Measurements from ENCODE around the gene SARNP.

The SARNP gene

DNA sequence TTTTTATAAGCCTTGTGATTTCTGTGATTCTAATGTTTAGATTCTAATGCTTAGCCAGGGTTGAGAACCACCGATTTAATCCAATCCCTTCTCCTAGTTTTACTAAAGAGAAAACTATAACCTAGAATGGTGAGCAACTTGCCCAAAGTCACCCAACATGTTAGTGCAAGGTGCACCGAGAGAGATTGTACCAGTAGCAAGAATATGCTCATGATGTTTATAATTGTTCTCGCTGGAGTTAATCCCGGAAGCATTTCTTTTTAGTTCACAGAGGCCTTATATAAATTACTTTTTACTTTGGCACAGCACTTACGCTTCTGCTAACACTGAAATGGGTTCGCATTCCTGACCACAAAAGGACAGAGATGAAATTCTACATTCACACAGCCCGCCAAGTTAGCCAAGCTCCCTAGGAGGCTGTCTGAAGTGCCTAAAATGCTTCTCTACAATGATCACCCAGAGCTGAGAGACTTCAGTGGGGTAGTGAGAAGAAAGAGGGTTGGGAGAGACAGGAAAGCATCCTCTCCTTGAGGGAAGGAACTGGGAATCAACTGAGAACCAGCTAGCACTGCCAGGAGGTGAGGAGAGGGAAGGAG is 102.3 kb downstream of the SARNP start:
- TF ChIP-seq, protein P1, sequence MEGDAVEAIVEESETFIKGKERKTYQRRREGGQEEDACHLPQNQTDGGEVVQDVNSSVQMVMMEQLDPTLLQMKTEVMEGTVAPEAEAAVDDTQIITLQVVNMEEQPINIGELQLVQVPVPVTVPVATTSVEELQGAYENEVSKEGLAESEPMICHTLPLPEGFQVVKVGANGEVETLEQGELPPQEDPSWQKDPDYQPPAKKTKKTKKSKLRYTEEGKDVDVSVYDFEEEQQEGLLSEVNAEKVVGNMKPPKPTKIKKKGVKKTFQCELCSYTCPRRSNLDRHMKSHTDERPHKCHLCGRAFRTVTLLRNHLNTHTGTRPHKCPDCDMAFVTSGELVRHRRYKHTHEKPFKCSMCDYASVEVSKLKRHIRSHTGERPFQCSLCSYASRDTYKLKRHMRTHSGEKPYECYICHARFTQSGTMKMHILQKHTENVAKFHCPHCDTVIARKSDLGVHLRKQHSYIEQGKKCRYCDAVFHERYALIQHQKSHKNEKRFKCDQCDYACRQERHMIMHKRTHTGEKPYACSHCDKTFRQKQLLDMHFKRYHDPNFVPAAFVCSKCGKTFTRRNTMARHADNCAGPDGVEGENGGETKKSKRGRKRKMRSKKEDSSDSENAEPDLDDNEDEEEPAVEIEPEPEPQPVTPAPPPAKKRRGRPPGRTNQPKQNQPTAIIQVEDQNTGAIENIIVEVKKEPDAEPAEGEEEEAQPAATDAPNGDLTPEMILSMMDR (IDR thresholded peaks at IDR 0.05), result no peak
- H3K4me3 ChIP-seq, result peak overlapping the region; percentile 83
- DNase-seq (ENCODE audit: low spot score), result no peak
- H3K27ac ChIP-seq, result peak overlapping the region; percentile 73 to 96

DNA sequence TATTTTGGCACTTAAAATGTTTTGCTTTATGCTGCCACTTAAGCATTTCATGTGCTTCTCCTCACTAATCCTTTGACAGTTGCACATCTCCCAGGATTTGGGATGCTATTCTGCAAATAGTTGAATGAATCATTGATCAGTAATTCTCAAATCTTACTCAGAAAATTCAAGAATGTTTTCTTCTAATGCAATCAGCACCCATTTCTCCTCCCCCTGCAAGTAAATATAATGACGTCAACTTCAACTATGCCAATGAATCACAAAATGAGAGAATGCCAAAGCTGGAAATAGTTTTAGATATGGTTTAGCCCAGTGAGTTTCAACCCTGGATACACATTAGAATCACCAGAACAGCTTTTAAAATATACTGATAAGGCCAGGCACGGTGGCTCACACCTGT is 103.8 kb downstream of the SARNP start:
- TF ChIP-seq, protein P1 (IDR thresholded peaks at IDR 0.05), result no peak
- Histone ChIP-seq H3K4me3 (no peak overlapping the region), H3K27ac (peak overlapping the region; percentile 76 to 92)
- no peak for DNase-seq (ENCODE audit: low spot score)

DNA sequence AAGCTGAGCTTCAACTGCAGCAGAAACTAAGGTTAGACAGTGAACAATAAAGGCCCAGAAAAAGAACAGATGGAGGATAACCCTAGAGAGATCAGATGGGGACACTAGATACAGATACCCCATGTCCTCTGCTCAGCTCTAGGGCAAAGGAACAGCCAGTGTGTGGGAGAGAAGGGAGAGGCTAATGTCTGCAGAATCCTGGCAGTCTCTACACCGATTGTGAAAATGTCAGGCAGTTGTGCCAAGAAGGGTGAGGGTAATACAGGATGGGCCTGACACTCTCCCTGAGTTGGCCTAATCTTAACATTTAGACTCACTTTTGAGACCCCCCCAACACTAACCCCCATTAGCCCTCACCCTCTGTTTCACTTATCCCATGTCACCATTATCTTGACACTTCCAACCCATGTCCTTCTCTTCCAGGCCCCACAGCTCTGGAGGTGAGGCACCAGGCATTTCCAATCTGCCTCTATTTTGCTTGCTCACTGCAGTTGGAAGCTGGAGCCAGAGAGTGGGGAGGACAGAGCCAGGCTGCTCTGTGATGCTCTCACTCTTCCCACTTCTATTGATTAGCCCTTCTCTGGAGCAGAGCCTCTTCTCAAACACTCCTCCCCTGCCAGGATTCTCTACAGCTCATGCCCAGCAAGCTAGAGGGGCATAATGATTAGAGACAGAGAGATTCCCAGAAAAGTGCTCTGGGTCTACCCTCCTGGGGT is 104.7 kb downstream of the SARNP start:
- peak overlapping the region; percentile 52 for H3K4me3 ChIP-seq
- DNase-seq (ENCODE audit: low spot score), result no peak
- peak overlapping the region; percentile 76 to 92 for H3K27ac ChIP-seq
- TF ChIP-seq, protein P1 (IDR thresholded peaks at IDR 0.05), result no peak

DNA sequence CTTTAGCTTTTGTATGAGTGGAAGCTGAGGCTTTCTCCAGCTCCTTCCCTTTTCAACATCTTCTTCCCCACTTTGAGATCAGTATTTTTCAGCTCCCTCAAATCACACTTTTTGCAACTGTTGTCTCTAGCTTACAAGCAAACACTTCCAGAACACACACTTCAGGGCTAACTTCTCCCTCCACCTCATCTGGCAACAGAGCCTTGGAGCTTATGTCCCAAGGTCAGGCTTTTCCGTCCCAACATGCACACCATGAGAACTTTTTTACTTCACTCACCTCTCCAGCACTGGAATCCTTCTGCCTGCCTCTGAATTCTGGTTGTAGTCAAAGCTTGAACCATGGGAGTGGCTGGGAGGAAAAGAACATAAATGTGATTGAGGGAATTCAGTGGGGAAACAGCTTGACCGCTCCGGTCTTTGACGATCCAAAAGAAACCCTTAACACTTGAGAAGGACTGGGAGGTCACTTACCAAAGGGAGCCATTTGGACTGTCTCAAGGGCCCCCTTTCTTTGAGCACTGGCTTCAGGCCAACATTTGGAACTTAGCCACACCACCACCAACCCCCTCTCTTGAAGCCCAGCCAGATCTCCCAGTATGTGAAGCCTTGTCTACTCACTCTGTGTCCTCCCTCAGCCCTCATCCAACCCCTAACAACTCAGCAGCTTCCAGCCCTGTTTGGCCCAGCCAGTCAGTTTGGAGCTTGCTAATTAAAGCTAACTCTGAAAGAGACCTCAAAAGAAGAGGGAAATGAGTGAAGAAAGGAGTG is 105.6 kb downstream of the SARNP start:
- H3K27ac ChIP-seq, result peak overlapping the region; percentile 76 to 92
- DNase-seq (ENCODE audit: low spot score), result no peak
- H3K4me3 ChIP-seq, result peak overlapping the region; percentile 52
- TF ChIP-seq, protein P1 (IDR thresholded peaks at IDR 0.05), result no peak

DNA sequence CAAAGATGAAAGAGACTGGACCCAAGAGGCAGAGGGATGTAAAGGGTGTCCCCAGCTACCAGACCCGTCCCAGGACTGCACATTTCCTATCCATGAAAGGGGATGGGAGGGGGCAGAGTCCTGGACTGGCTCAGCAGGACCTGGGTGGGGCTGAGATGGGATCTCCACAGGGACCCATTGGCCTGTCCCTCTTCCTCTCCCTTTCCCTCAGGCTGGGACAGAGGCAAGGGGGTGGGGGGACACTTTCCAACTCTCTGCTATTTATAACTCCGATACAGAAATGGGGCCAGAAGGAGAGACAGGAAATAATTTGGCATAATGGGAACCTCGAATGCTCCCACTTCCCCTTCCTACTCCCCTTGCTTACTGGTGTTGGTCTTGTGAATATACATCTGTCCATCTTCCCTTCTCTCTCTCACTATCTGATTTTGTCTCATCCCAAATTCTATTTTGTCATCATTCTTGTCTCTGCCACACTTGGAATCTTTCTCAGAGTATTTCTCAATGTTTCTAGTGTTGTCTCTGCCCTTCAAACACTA is 108.8 kb downstream of the SARNP start:
- TF ChIP-seq, protein P1 (IDR thresholded peaks at IDR 0.05), result no peak
- no peak for DNase-seq (ENCODE audit: low spot score)
- peak overlapping the region; percentile 88 for H3K4me3 ChIP-seq
- peak overlapping the region; percentile 76 to 98 for H3K27ac ChIP-seq

DNA sequence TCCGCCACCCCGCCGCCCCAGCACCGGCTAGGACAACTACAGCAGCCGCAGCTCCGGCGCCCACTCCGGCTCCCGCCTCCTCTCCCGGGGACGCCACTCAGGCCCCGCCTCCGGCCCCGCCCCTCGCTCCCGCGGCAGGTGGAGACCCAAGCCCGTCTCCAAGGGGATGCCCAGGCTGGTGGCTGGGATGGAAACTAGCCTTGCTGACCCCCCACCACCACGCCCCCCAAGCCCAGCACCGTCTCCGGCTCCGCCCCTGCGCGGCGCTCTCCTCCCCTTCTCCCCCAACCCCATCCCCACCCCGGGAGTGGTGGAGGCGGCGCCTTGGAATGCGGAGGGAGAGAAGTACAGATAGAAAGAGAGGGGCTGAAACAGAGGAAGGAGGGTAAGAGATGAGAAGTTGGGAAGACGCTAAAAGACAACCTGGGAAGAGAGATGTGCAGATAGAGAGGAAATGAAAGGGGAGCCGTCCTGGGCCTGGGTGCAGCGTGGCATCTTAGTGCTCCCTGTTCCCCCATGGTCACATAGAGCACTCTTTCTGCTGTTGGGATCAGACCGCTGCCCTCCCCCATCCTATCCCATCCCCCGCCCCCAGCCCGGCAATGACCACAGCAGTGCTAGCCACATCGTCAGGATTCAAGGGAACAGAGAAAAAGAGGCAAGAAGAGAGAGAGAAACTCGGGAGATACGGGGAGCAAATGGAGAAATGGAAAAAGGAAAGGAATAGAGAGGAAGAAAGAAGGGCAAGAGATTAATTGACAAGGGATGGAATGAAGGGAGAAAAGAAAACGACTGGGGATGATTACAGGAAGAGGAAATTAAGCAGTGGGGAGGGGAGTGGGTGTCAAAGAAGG is 109.5 kb downstream of the SARNP start, which contains the start of gene ITGA7:
Gene ITGA7, minus strand, starts transcription at position 64 of the 854 bp plus-strand sequence. CDS start 222 bp downstream, outside the sequence.
- Histone ChIP-seq H3K27ac (peak within 1 kb of the TSS; percentile 76 to 98), H3K4me3 (peak within 1 kb of the TSS; percentile 88)
- TF ChIP-seq, protein P1 (IDR thresholded peaks at IDR 0.05), result no peak
- DNase-seq (ENCODE audit: low spot score), result peak; percentile 92

All from coronary artery (tissue), 2 donors.